GM12875 (cell line): ENCODE results near the gene SRGAP1.

Experiments used
- H3K4me3 ChIP-seq: one replicate; pipeline ENCODE4 v1.5.1; 2011; ENCODE audit warnings: low read depth, low read length, control low read depth
- TF ChIP-seq, protein P1 (sequence below): IDR thresholded peaks from 2 replicates; pipeline ENCODE4 v1.5.1; 2011; ENCODE audit warnings: low read depth, mild to moderate bottlenecking, control low read depth, inconsistent platforms, low read length, moderate library complexity, borderline replicate concordance; ENCODE audit not compliant: insufficient read depth

SRGAP1 gene

DNA sequence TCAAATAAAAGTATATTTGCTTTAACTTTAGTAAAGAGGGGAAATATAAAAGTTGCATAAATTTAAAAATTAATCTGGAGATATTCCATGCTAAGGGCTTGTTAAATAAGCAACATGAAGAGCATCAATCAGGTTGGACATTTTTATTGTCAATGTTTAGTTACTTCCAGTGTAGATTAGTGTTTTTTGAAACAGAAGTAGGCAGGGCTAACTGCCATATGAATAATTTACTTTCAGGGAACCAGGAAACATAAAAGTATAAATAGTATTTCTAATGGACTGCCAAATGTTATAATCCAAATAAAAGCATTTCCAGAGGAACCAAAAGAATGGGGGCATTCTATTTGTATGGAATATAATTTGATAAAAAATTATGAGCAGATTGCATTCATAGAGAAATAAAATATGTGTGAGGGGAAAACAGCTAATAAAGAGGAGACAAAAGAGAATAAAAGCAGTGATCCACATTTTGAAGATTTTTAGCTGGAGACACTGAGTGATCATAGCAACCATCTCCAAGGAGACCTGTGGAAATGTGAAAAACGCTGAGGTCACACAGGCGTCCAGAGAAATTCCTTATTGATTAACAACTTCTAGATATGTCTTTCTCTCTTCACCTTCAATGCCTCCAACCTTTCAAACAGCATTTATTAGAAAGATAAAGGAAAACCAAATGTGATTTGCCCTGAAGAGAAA is 70.8 kb downstream of the SRGAP1 start:
- no peak overlapping the region for H3K4me3 ChIP-seq
- TF ChIP-seq, protein P1, sequence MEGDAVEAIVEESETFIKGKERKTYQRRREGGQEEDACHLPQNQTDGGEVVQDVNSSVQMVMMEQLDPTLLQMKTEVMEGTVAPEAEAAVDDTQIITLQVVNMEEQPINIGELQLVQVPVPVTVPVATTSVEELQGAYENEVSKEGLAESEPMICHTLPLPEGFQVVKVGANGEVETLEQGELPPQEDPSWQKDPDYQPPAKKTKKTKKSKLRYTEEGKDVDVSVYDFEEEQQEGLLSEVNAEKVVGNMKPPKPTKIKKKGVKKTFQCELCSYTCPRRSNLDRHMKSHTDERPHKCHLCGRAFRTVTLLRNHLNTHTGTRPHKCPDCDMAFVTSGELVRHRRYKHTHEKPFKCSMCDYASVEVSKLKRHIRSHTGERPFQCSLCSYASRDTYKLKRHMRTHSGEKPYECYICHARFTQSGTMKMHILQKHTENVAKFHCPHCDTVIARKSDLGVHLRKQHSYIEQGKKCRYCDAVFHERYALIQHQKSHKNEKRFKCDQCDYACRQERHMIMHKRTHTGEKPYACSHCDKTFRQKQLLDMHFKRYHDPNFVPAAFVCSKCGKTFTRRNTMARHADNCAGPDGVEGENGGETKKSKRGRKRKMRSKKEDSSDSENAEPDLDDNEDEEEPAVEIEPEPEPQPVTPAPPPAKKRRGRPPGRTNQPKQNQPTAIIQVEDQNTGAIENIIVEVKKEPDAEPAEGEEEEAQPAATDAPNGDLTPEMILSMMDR: no peak

DNA sequence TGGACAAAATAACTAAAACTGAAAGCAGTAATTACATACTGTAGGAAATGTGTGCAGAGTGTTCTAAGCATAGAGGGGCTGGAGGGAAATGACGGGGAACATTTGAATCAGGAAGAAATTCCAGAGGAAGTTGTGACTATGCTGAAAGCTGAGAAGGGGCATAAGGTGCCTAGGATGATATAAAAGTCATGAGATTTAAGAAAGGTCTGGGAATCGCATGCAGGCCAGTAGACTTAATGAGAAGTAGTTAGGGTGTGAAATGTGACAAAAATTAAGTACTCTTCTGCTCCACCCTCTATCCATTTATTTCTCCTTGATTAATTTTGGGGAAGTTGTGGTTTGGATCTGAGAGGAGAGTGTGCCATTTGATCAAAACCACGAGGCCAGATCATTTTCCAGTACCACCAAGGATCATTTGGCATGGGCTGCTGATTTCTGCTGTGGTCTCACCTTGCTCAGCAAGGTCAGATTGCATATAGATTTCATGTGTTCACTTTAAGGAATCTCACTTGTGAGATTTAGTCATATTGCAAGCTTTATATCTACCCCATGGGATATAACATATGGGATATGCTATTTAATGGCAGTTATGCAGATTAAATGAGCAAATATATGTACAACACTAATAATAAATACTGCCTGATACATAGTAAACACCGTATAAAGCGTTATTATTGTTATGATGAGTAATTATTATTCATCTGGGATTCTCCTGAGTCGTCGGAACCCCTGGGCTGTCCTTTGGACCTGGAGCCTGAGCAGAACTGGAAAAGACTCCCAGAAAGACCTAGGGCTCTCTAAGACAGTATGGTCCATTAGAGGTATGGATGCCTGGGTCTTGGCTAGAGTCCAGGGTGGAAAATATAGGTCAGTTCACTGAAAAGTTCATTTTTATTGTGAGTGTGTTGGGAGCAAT is 72.3 kb downstream of the SRGAP1 start:
- no peak overlapping the region for H3K4me3 ChIP-seq
- TF ChIP-seq, protein P1: no peak

DNA sequence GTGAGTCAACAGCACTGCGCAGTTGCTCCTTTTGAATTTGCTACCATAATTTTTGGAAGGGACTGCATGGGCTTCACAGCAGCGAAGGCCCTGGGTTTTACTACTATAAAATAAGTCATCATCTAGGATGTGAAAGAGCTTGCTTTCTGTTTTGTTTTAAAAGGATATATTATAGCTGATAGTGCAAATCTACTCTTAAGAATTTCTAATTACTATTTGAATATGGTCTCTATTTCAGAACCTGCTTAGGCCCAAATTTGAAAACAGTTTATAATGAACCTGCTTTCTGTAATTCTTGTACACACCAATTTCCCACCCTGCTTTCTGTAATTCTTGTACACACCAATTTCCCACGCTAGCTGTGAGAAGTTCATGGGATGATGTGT is 73.0 kb downstream of the SRGAP1 start:
- H3K4me3 ChIP-seq: no peak overlapping the region
- TF ChIP-seq, protein P1: no peak

DNA sequence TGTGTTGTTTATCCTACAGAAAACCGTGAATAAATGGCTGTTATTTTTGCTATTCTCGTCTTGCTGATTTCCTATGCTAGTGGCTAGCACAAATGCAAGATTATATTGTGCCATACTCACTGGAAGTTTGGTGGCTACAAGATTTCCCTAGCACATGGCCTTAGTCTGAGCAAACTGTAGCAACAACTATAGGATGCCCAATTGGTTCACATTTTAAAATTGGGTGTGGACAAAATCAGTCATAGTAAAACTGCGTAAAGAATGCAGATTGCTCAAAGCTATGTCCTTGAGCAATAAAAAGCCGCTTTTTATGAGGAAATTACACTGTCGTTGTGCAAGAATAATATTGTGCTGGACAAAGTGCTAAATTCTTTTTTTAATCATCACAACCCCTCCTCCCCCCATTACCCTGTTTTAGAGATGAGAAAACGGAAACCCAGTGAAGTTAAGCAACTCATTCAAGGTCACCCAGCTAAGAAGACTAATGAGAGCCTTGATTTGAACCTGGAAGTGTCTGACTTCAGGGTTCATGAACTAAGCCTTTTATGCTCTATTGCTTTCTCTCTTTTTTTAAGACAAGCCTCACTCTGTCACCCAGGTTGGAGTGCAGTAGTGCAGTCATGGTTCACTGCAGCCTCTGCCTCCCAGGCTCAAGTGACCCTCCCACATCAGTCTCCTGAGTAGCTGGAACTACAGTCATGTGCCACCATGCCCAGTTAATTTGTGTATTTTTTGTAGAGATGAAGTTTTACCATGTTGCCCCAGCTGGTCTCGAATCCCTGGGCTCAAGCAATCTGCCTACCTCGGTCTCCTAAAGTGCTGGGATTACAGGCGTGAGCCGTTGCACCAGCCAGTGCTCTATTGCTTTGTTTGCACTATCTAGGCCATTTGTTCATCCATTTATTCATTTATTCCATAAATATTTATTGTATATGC is 73.6 kb downstream of the SRGAP1 start:
- TF ChIP-seq, protein P1: no peak
- no peak overlapping the region for H3K4me3 ChIP-seq

DNA sequence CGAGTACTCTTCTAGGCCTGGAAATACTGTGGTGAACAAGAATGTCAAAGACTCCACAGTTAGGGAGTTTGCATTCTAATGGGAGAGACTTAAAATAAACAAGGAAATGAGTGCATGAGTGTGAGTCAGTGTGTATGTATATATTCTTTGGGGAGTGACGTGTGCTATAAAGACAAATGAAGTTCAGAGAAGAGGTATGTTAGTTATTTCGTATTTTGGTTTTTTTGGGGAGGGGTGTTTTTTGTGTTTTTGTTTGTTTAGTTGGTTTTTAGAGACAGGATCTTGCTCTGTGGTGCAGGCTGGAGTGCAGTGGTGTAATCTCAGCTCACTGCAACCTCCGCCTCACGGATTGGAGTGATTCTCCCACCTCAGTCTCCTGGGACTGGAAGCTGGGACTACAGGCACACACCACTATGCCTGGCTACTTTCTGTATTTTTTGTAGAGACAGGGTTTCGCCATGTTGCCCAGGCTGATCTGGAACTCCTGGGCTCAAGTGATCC is 74.3 kb downstream of the SRGAP1 start:
- no peak overlapping the region for H3K4me3 ChIP-seq
- TF ChIP-seq, protein P1: no peak

DNA sequence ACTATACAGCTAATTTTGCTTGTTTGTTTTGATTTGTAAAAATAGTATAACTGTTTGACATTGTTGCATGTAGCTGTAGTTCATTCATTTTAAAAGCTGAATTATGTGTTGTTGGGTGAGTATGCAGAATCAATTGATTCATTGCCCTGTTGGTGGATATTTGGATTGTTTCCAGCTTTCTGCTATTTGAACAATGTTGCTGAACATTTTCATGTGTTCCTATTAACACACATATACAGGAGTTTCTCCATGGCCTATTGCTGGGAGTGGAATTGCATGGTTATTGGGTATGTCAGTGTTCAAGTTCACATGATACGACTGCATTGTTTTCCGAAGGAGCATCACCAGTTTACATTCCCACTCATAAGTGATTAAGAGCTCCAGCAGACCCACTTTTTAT is 75.3 kb downstream of the SRGAP1 start:
- TF ChIP-seq, protein P1: no peak
- no peak overlapping the region for H3K4me3 ChIP-seq
